ENCODE measurements around the gene PCDH9. TPM values are rescaled to one million over a fixed set of nuclear protein-coding genes. Genes with fewer than 3 reads are reported as not detected.

The PCDH9 gene
- total RNA-seq, 1 donor from 2014 or later, result 3.7 TPM

GRCh38 chr13:66835040-66835628, 395.0 kb downstream of the PCDH9 start:
- H3K9me3 ChIP-seq, result no peaks in the 10 kb centered on the region
- H3K4me1 ChIP-seq, result no peaks in the 10 kb centered on the region
- TF ChIP-seq CTCF (IDR thresholded peaks at IDR 0.05) (no peak), POLR2A (IDR thresholded peaks at IDR 0.05) (no peak), POLR2AphosphoS5 (IDR thresholded peaks at IDR 0.05; ENCODE audit: insufficient read depth in 1 of 2, low read depth in 1 of 2) (no peak)
- H3K27ac ChIP-seq, result no peak overlapping the region
- intact Hi-C loops (cut with DNase I), result no loop called here
- no peaks in the 10 kb centered on the region for H3K27me3 ChIP-seq
- DNase-seq (ENCODE audit: extremely low spot score in 2 of 2), result no peak
- no peak overlapping the region for H3K4me3 ChIP-seq
- no peaks in the 10 kb centered on the region for H3K36me3 ChIP-seq

- Histone ChIP-seq H3K4me1 (no peaks in the 10 kb centered on the region), H3K27me3 (no peaks in the 10 kb centered on the region), H3K27ac (no peak overlapping the region), H3K4me3 (no peak overlapping the region), H3K9me3 (no peaks in the 10 kb centered on the region), H3K36me3 (no peaks in the 10 kb centered on the region)
- no peak for DNase-seq (ENCODE audit: extremely low spot score in 2 of 2)
- no peak for TF ChIP-seq CTCF (IDR thresholded peaks at IDR 0.05)
- no peak for TF ChIP-seq POLR2AphosphoS5 (IDR thresholded peaks at IDR 0.05; ENCODE audit: insufficient read depth in 1 of 2, low read depth in 1 of 2)
- TF ChIP-seq POLR2A (IDR thresholded peaks at IDR 0.05), result no peak
- intact Hi-C loops (cut with DNase I), result no loop called here
Measured at GRCh38 chr13:66830940-66831716, 399.0 kb downstream of the PCDH9 start.

- intact Hi-C loops (cut with DNase I), result no loop called here
- Histone ChIP-seq H3K27ac (no peak overlapping the region), H3K36me3 (no peaks in the 10 kb centered on the region), H3K27me3 (no peaks in the 10 kb centered on the region), H3K4me3 (no peak overlapping the region), H3K9me3 (no peaks in the 10 kb centered on the region), H3K4me1 (no peaks in the 10 kb centered on the region)
- no peak for DNase-seq (ENCODE audit: extremely low spot score in 2 of 2)
- TF ChIP-seq CTCF (IDR thresholded peaks at IDR 0.05) (no peak), POLR2A (IDR thresholded peaks at IDR 0.05) (no peak), POLR2AphosphoS5 (IDR thresholded peaks at IDR 0.05; ENCODE audit: insufficient read depth in 1 of 2, low read depth in 1 of 2) (no peak)
Measured at GRCh38 chr13:66829803-66830202, 400.3 kb downstream of the PCDH9 start.

- no peak for DNase-seq (ENCODE audit: extremely low spot score in 2 of 2)
- intact Hi-C loops (cut with DNase I), result no loop called here
- Histone ChIP-seq H3K4me1 (no peaks in the 10 kb centered on the region), H3K27ac (no peak overlapping the region), H3K27me3 (no peaks in the 10 kb centered on the region), H3K4me3 (no peak overlapping the region), H3K36me3 (no peaks in the 10 kb centered on the region), H3K9me3 (no peaks in the 10 kb centered on the region)
- no peak for TF ChIP-seq POLR2AphosphoS5 (IDR thresholded peaks at IDR 0.05; ENCODE audit: insufficient read depth in 1 of 2, low read depth in 1 of 2)
- no peak for TF ChIP-seq POLR2A (IDR thresholded peaks at IDR 0.05)
- TF ChIP-seq CTCF (IDR thresholded peaks at IDR 0.05), result no peak
Measured at GRCh38 chr13:66826398-66826797, 403.7 kb downstream of the PCDH9 start.

- Histone ChIP-seq H3K4me3 (no peak overlapping the region), H3K27me3 (no peaks in the 10 kb centered on the region), H3K36me3 (no peaks in the 10 kb centered on the region), H3K4me1 (no peaks in the 10 kb centered on the region), H3K9me3 (no peaks in the 10 kb centered on the region), H3K27ac (no peak overlapping the region)
- no peak for DNase-seq (ENCODE audit: extremely low spot score in 2 of 2)
- no peak for TF ChIP-seq CTCF (IDR thresholded peaks at IDR 0.05)
- no peak for TF ChIP-seq POLR2A (IDR thresholded peaks at IDR 0.05)
- no peak for TF ChIP-seq POLR2AphosphoS5 (IDR thresholded peaks at IDR 0.05; ENCODE audit: insufficient read depth in 1 of 2, low read depth in 1 of 2)
- intact Hi-C loops (cut with DNase I), result no loop called here
Measured at GRCh38 chr13:66821551-66821950, 408.6 kb downstream of the PCDH9 start.
